ENCODE measurements around the gene ZNF333.
A peak's percentile ranks its signal among the peaks of the same experiment; 100 is the strongest.

The ZNF333 gene

DNA sequence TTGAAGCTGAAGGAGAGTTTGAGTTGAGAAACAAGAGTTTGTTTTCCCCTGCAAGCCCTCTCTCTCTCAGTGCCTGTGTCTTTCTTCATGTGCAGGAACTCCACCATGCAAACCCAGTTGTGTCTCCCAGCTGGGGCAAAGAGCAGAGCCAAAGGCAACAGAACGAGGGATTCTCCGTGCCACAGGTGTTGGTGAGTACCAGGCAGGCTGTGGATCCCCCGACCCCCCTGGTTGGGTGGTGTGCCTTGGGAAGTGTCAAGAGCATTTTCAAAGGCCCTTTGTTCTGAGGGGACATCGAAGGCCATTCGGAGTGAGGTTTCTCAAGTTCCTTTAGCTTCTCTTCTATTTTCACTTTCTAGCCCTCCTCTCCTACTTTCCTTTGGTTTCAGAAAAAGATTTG, 5.6 kb downstream of the ZNF333 start:
- no peak for DNase-seq (ENCODE audit: low read depth in 1 of 2, low spot score in 1 of 2)
- no peak overlapping the region for H3K4me3 ChIP-seq (replicated peaks; ENCODE audit: insufficient read depth, low read length)
- TF ChIP-seq, protein P1, sequence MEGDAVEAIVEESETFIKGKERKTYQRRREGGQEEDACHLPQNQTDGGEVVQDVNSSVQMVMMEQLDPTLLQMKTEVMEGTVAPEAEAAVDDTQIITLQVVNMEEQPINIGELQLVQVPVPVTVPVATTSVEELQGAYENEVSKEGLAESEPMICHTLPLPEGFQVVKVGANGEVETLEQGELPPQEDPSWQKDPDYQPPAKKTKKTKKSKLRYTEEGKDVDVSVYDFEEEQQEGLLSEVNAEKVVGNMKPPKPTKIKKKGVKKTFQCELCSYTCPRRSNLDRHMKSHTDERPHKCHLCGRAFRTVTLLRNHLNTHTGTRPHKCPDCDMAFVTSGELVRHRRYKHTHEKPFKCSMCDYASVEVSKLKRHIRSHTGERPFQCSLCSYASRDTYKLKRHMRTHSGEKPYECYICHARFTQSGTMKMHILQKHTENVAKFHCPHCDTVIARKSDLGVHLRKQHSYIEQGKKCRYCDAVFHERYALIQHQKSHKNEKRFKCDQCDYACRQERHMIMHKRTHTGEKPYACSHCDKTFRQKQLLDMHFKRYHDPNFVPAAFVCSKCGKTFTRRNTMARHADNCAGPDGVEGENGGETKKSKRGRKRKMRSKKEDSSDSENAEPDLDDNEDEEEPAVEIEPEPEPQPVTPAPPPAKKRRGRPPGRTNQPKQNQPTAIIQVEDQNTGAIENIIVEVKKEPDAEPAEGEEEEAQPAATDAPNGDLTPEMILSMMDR (IDR thresholded peaks at IDR 0.05; ENCODE audit: insufficient read depth, low read length), result no peak
- TF ChIP-seq POLR2AphosphoS5 (IDR thresholded peaks at IDR 0.05; ENCODE audit: low read depth) (no peak), SPI1 (IDR thresholded peaks at IDR 0.05; ENCODE audit: borderline replicate concordance, low read depth) (no peak), GABPA (IDR thresholded peaks at IDR 0.05; ENCODE audit: low read depth) (no peak)
- TF ChIP-seq, protein P2, sequence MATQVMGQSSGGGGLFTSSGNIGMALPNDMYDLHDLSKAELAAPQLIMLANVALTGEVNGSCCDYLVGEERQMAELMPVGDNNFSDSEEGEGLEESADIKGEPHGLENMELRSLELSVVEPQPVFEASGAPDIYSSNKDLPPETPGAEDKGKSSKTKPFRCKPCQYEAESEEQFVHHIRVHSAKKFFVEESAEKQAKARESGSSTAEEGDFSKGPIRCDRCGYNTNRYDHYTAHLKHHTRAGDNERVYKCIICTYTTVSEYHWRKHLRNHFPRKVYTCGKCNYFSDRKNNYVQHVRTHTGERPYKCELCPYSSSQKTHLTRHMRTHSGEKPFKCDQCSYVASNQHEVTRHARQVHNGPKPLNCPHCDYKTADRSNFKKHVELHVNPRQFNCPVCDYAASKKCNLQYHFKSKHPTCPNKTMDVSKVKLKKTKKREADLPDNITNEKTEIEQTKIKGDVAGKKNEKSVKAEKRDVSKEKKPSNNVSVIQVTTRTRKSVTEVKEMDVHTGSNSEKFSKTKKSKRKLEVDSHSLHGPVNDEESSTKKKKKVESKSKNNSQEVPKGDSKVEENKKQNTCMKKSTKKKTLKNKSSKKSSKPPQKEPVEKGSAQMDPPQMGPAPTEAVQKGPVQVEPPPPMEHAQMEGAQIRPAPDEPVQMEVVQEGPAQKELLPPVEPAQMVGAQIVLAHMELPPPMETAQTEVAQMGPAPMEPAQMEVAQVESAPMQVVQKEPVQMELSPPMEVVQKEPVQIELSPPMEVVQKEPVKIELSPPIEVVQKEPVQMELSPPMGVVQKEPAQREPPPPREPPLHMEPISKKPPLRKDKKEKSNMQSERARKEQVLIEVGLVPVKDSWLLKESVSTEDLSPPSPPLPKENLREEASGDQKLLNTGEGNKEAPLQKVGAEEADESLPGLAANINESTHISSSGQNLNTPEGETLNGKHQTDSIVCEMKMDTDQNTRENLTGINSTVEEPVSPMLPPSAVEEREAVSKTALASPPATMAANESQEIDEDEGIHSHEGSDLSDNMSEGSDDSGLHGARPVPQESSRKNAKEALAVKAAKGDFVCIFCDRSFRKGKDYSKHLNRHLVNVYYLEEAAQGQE (IDR thresholded peaks at IDR 0.05; ENCODE audit: insufficient replicate concordance, low read depth), result no peak
- no peak overlapping the region for H3K27ac ChIP-seq (replicated peaks)
- no peaks in the 10 kb centered on the region for H3K27me3 ChIP-seq (ENCODE audit: insufficient read depth, poor library complexity, severe bottlenecking)

DNA sequence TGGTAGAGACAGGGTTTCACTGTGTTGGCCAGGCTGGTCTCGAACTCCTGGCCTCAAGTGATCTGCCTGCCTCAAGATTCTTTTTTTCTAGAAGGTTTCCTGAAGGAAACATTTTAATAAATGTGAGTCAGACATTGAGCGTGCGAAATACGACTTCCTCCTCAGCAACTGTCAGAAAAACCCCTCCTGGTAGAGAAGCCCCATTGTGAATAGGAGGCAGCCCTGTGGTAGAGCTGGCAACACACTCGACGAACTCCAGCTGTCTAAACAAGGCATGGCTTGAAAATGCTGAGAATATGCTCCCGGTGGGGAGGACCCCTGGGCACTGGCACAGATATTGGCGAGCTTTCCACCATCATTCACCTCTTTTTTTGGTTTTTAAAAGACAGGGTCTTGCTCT, 9.8 kb downstream of the ZNF333 start:
- H3K4me3 ChIP-seq (replicated peaks; ENCODE audit: insufficient read depth, low read length), result no peak overlapping the region
- DNase-seq (ENCODE audit: low read depth in 1 of 2, low spot score in 1 of 2), result no peak
- TF ChIP-seq, protein P1 (IDR thresholded peaks at IDR 0.05; ENCODE audit: insufficient read depth, low read length), result no peak
- TF ChIP-seq SPI1 (IDR thresholded peaks at IDR 0.05; ENCODE audit: borderline replicate concordance, low read depth) (no peak), POLR2AphosphoS5 (IDR thresholded peaks at IDR 0.05; ENCODE audit: low read depth) (no peak), GABPA (IDR thresholded peaks at IDR 0.05; ENCODE audit: low read depth) (no peak)
- TF ChIP-seq, protein P2 (IDR thresholded peaks at IDR 0.05; ENCODE audit: insufficient replicate concordance, low read depth), result no peak
- no peak overlapping the region for H3K27ac ChIP-seq (replicated peaks)
- H3K27me3 ChIP-seq (ENCODE audit: insufficient read depth, poor library complexity, severe bottlenecking), result no peaks in the 10 kb centered on the region

DNA sequence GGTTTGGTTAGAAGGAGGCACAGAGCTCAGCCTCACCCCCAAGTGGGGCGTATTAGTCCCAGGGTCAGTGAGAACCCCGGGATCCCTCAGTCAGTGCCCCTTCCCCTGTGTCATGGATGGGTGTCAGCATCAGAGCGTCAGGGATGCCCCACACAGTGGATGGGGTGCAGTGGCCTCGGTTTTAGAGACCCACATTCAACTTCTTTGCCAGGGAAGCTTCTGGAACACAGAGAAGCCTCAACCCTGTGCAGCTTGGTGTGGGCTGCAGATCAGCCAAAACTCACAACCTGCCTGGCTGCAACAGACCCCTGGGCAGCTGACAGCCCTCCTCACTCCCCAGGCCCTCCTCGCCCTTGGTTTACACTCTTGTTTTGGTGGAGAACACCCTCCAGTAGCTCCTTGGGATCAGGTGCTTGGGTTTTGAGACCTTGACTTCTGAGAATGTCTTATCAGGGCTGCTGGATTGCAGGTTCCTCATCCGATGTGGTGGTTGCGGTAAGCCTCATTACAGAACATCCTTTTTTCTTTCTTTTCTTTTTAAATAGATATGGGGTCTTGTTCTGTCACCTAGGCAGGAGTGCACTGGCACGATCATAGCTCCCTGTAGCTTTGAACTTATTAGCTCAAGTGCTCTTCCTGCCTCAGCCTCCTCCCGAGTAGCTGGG, 11.0 kb downstream of the ZNF333 start:
- H3K27ac ChIP-seq (replicated peaks), result no peak overlapping the region
- H3K27me3 ChIP-seq (ENCODE audit: insufficient read depth, poor library complexity, severe bottlenecking), result no peaks in the 10 kb centered on the region
- peak in 1 of 2 experiments; percentile 62 for DNase-seq (ENCODE audit: low read depth in 1 of 2, low spot score in 1 of 2)
- H3K4me3 ChIP-seq (replicated peaks; ENCODE audit: insufficient read depth, low read length), result no peak overlapping the region
- 0 out of 2 replicates have a peak, but pooled peaks have one; percentile 39 for TF ChIP-seq POLR2AphosphoS5 (IDR thresholded peaks at IDR 0.05; ENCODE audit: low read depth)
- TF ChIP-seq SPI1 (IDR thresholded peaks at IDR 0.05; ENCODE audit: borderline replicate concordance, low read depth), result no peak

DNA sequence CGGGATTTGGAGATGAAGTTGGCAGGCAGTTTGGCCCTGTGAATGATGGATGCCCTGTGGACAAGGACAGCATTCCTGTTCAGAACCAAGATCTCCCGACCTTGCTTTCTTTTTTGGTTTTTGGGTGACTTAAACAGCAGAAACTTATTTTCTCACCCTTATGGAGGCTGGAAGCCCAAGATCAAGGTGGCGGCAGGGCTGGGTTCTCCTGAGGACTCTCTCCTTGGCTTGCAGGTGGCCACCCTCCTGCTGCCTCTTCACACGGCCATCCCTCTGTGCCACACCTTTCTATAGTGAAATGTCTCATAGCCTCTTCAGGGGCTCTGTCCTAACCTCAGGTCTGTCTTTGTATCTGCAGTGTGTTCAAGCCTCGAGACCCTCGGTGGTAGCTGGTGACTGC, 14.0 kb downstream of the ZNF333 start:
- DNase-seq (ENCODE audit: low read depth in 1 of 2, low spot score in 1 of 2), result no peak
- no peak overlapping the region for H3K4me3 ChIP-seq (replicated peaks; ENCODE audit: insufficient read depth, low read length)
- no peaks in the 10 kb centered on the region for H3K27me3 ChIP-seq (ENCODE audit: insufficient read depth, poor library complexity, severe bottlenecking)
- H3K27ac ChIP-seq (replicated peaks), result no peak overlapping the region
- TF ChIP-seq POLR2AphosphoS5 (IDR thresholded peaks at IDR 0.05; ENCODE audit: low read depth) (no peak), SPI1 (IDR thresholded peaks at IDR 0.05; ENCODE audit: borderline replicate concordance, low read depth) (no peak), GABPA (IDR thresholded peaks at IDR 0.05; ENCODE audit: low read depth) (no peak)
- TF ChIP-seq, protein P1 (IDR thresholded peaks at IDR 0.05; ENCODE audit: insufficient read depth, low read length), result no peak
- TF ChIP-seq, protein P2 (IDR thresholded peaks at IDR 0.05; ENCODE audit: insufficient replicate concordance, low read depth), result no peak
